Ishikawa (cell line): ENCODE measurements around the gene KSR2.

Source experiments
- CEBPB ChIP-seq: IDR thresholded peaks from 2 replicates; pipeline ENCODE4 v1.6.1; 2012
- CREB1 ChIP-seq: IDR thresholded peaks from 2 replicates; pipeline ENCODE4 v1.6.1; 2012; ENCODE audit warnings: low read depth
- EGR1 ChIP-seq: IDR thresholded peaks from 2 replicates; pipeline ENCODE4 v1.6.1; 2012
- EP300 ChIP-seq: IDR thresholded peaks from 2 replicates; pipeline ENCODE4 v1.6.1; 2012; ENCODE audit warnings: borderline replicate concordance
- FOXM1 ChIP-seq: IDR thresholded peaks from 2 replicates; pipeline ENCODE4 v1.6.1; 2012; ENCODE audit warnings: low read depth, borderline replicate concordance
- MAX ChIP-seq: IDR thresholded peaks from 2 replicates; pipeline ENCODE4 v1.6.1; 2012
- NFIC ChIP-seq: IDR thresholded peaks from 2 replicates; pipeline ENCODE4 v1.6.1; 2012
- RAD21 ChIP-seq: IDR thresholded peaks from 2 replicates; pipeline ENCODE4 v1.6.1; 2012; ENCODE audit warnings: low read depth
- REST ChIP-seq: IDR thresholded peaks from 2 replicates; pipeline ENCODE4 v1.6.1; 2012; ENCODE audit warnings: low read depth, mild to moderate bottlenecking
- TAF1 ChIP-seq: IDR thresholded peaks from 2 replicates; pipeline ENCODE4 v1.6.1; 2012; ENCODE audit warnings: low read depth, mild to moderate bottlenecking
- TCF12 ChIP-seq: IDR thresholded peaks from 2 replicates; pipeline ENCODE4 v1.6.1; 2012; ENCODE audit warnings: low read depth
- TEAD4 ChIP-seq: IDR thresholded peaks from 2 replicates; pipeline ENCODE4 v1.6.1; 2012
- USF1 ChIP-seq: IDR thresholded peaks from 2 replicates; pipeline ENCODE4 v1.6.1; 2012
- YY1 ChIP-seq: IDR thresholded peaks from 2 replicates; pipeline ENCODE4 v1.6.1; 2012; ENCODE audit warnings: low read depth
- ZBTB7A ChIP-seq: IDR thresholded peaks from 2 replicates; pipeline ENCODE4 v1.6.1; 2012; ENCODE audit warnings: low read depth

The KSR2 gene

GRCh38 chr12:117456076-117456475 is 512.7 kb downstream of the KSR2 start:
- TF ChIP-seq YY1 (no peak), USF1 (no peak), NFIC (no peak)

- no peak for TF ChIP-seq TCF12
- no peak for TF ChIP-seq EP300
- TF ChIP-seq TAF1: no peak
- TF ChIP-seq CEBPB: no peak
Observed at GRCh38 chr12:117453961-117454360, 514.8 kb downstream of the KSR2 start.

- TF ChIP-seq CREB1 (no peak), MAX (no peak), USF1 (no peak), FOXM1 (no peak), TEAD4 (no peak), TCF12 (no peak), CEBPB (no peak), ZBTB7A (no peak), RAD21 (no peak), YY1 (no peak)
Observed at GRCh38 chr12:117452112-117452511, 516.7 kb downstream of the KSR2 start.

GRCh38 chr12:117450209-117450608 is 518.6 kb downstream of the KSR2 start:
- no peak for TF ChIP-seq TAF1
- TF ChIP-seq TEAD4: no peak
- TF ChIP-seq REST: no peak
- TF ChIP-seq YY1: no peak
- TF ChIP-seq NFIC: no peak
- TF ChIP-seq MAX: no peak
- no peak for TF ChIP-seq RAD21

- no peak for TF ChIP-seq RAD21
Observed at GRCh38 chr12:117447665-117448366, 521.0 kb downstream of the KSR2 start.

- TF ChIP-seq TEAD4 (no peak), NFIC (no peak), TCF12 (no peak), YY1 (no peak)
Observed at GRCh38 chr12:117444781-117445180, 524.0 kb downstream of the KSR2 start.

GRCh38 chr12:117441751-117442150 is 527.0 kb downstream of the KSR2 start:
- TF ChIP-seq TAF1 (no peak), FOXM1 (no peak)

- no peak for TF ChIP-seq EP300
- TF ChIP-seq TAF1: no peak
- TF ChIP-seq EGR1: no peak
- TF ChIP-seq CREB1: no peak
- TF ChIP-seq TEAD4: no peak
- TF ChIP-seq FOXM1: no peak
- TF ChIP-seq TCF12: no peak
Observed at GRCh38 chr12:117440384-117440783, 528.4 kb downstream of the KSR2 start.

- no peak for TF ChIP-seq REST
- no peak for TF ChIP-seq MAX
- no peak for TF ChIP-seq YY1
- no peak for TF ChIP-seq RAD21
Observed at GRCh38 chr12:117439531-117440001, 529.2 kb downstream of the KSR2 start.
